ENCODE results near the gene GPR135. TPM values are rescaled to one million over a fixed set of nuclear protein-coding genes. Genes with fewer than 3 reads are reported as not detected.

The GPR135 gene
- total RNA-seq, 4 donors from 2014 or later, result 5.8 to 8.2 (median 6.6) TPM

DNA sequence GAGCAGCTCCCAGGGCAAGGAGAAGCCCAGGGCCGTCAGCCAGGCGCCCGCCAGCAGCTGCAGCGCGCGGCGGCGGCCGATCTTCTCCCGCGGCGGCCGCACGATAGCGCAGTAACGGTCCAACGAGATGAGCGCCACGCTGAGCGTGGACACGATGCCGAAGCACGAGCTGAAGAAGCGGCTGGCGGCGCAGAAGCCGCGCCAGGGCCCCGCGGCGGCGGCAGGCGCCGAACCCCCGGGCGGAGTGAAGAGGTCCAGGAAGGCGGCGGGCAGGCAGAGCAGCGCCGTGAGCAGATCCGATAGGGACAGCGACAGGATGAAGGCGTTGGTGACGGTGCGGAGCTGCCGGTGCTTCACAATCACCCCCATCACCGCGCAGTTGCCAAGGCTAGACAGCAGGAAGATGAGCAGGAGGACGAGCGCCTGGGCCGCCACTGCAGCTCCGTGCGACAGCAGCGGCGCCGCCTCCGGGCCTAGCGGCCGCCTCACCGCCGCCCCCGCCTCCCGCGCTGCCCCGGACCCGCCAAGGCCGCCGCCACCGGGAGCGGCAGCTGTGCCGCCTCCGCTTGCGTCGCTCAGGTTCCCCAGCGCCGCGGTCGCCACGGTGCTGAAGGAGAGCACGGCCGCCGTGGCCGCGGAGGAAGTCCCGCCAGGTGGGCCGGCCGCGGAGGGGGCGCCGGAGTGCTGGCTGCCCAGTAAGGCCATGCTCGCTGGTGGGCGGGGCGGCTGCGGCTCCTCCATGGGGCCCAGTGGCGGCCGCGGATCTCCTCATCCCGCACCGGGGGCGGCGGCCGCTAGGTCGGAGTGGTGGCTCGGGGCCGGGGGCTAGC lies 479 bp downstream of the GPR135 start:
- no peak for TF ChIP-seq CTCF (IDR thresholded peaks at IDR 0.05; ENCODE audit: low read depth)

- no peak for TF ChIP-seq CTCF (IDR thresholded peaks at IDR 0.05; ENCODE audit: low read depth)
Measured at GRCh38 chr14:59463787-59464485, 1.2 kb downstream of the GPR135 start.

DNA sequence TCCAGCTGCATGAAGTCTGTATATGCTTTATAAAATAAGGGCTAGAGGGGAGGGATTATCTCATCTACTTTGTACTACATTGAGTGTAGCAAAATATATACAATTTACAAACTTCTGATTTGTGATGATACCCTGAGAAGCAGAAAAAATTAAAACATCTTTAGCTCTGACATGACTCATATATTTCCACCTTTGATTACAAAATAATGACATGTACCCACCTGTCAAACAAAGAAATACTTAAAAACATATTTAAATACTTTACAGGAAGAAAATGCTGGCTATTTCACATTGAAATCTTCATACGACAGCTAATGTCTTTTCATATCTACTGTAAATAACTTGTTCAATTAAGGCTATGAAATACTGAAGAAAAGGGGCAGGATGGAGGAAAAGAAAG lies 3.3 kb downstream of the GPR135 start:
- TF ChIP-seq CTCF (IDR thresholded peaks at IDR 0.05; ENCODE audit: low read depth), result no peak

DNA sequence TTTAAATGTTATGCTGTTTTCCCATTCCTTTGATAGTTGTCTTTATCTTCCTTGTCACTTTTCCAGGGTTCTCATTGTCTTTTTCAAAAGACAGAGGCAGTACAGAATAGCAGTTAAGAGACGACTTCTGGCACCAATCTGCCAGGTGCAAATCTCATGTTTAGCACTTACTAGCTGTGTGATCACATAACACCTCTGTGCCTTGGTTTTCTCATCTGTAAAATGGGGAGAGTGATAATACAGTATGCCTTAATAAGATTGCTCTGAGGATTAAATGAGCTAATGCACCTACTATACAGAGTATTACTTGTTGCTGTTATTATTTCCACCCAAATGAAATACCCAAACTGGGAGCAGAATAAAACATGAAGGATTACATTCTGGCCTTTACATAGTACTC lies 4.8 kb downstream of the GPR135 start:
- no peak for TF ChIP-seq CTCF (IDR thresholded peaks at IDR 0.05; ENCODE audit: low read depth)

DNA sequence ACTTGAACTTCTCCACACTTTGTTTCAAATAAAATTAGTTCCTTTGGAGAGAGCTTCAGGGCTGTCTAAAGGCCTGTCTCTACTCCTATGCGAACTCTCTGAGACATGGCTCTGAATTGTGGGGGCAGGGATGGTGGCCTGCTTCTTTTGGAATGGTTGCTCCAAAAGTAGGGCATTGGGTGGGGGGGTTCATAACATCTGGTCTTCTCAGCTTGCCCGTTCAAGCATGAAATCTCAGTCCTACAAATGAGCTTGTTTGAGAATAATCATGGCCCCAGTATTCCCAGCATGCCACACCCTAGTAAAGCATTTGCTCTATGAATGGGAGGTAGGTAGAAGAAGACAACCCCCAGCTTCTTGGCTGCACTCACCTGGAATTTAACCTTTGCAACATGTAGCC lies 6.7 kb downstream of the GPR135 start:
- TF ChIP-seq CTCF (IDR thresholded peaks at IDR 0.05; ENCODE audit: low read depth), result no peak

GRCh38 chr14:59455411-59455810 lies 9.8 kb downstream of the GPR135 start:
- TF ChIP-seq CTCF (IDR thresholded peaks at IDR 0.05; ENCODE audit: low read depth), result no peak

DNA sequence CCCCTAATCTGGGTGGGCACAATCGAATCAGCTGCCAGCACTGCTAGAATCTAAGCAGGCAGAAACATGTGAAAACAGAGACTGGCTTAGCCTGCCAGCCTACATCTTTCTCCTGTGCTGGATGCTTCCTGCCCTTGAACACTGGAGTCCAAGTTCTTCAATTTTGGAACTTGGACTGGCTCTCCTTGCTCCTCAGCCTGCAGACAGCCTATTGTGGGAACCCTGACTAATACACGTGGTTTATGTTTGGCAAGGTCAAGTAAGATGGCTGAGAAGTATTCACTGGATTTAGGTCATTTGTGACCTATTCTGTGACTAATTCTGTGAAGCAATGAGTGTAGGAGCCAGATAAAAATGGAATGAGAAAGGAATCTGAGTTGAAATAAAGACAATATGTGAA lies 11.0 kb downstream of the GPR135 start:
- no peak for TF ChIP-seq CTCF (IDR thresholded peaks at IDR 0.05; ENCODE audit: low read depth)

Measured in subcutaneous adipose tissue (tissue), 4 donors.